HCT116 (cell line): ENCODE data around the gene CST4. TPM values are rescaled to one million over a fixed set of nuclear protein-coding genes. Genes with fewer than 3 reads are reported as not detected.

Experiments
- ATAC-seq: fragments of 200-7000 bp; cut with Tn5 transposase; 2 replicates; pipeline ENCODE4 v1.9.1; 2020; ENCODE audit warnings: mild to moderate bottlenecking, moderate library complexity
- BruUV-seq: library from RNA; stranded (reverse); fragments of 400-500 nt; replicated peaks from 2 replicates; lab custom pipeline; 2021; lab: Mats Ljungman, UMichigan
- CTCF ChIA-PET: fragments of 300-600 bp; sonication (Branson Sonifier 250); formaldehyde crosslinking; loops from one replicate; lab custom pipeline; 2021; ENCODE audit warnings: antibody characterized with exemption; lab: Charles Lee
- POLR2A ChIA-PET: fragments of 300-600, 350-600 bp; sonication (Branson Sonifier 250); formaldehyde crosslinking; loops from one replicate; lab custom pipeline; 2021; ENCODE audit warnings: antibody characterized with exemption; lab: Charles Lee
- RAD21 ChIA-PET, 2 experiments: fragments of 300-600 bp; sonication (Branson Sonifier 250); formaldehyde crosslinking; loops; one replicate each; lab custom pipeline; 2023; ENCODE audit warnings: low total read pairs in 2 of 2; ENCODE audit not compliant: uncharacterized antibody in 2 of 2, unreplicated experiment in 2 of 2, low non-redundant PET in 1 of 2; lab: Charles Lee
- DNase-seq: peaks from one replicate; pipeline ENCODE4 v3.0.0-alpha.2; 2010; ENCODE audit warnings: low read depth, low spot score
- H2AFZ ChIP-seq: fragments of 200-600 bp; shearing (Covaris generic), sonication (generic); 2 replicates; pipeline ENCODE4 v1.6.1; 2017; ENCODE audit warnings: low read depth, mixed run types, mixed read lengths, antibody characterized with exemption, low read length; ENCODE audit not compliant: poor library complexity, severe bottlenecking
- H3K27ac ChIP-seq: 2 replicates; pipeline ENCODE4 v1.5.1; 2012; ENCODE audit warnings: low read depth, low read length
- H3K27me3 ChIP-seq: fragments of 200-600 bp; sonication (generic); 2 replicates; pipeline ENCODE4 v1.6.1; 2016; ENCODE audit warnings: mixed run types, low read length, mixed read lengths; ENCODE audit not compliant: insufficient read depth
- H3K36me3 ChIP-seq, 2 experiments: fragments of 200-500 bp in 1 of 2; fragments of 200-600 bp in 1 of 2; sonication (Bioruptor generic) in 1 of 2; sonication (generic) in 1 of 2; 2 replicates each; pipeline versions ENCODE4 v1.5.1 to v1.6.1; 2014 to 2016; ENCODE audit warnings: low read length in 2 of 2, inconsistent platforms in 1 of 2, mixed read lengths in 1 of 2, mixed run types in 1 of 2; ENCODE audit not compliant: insufficient read depth in 2 of 2, control insufficient read depth in 1 of 2
- H3K4me1 ChIP-seq, 2 experiments: fragments of 200-600 bp in 1 of 2; sonication (generic) in 1 of 2; 2 replicates each; pipeline versions ENCODE4 v1.5.1 to v1.6.1; 2012 to 2017; ENCODE audit warnings: low read length in 2 of 2, inconsistent platforms in 1 of 2, mild to moderate bottlenecking in 1 of 2, mixed read lengths in 1 of 2, mixed run types in 1 of 2, moderate library complexity in 1 of 2; ENCODE audit not compliant: insufficient read depth in 2 of 2, control insufficient read depth in 1 of 2
- H3K4me2 ChIP-seq: fragments of 200-600 bp; sonication (generic); 2 replicates; pipeline ENCODE4 v1.6.1; 2017; ENCODE audit warnings: mixed run types, low read length, mixed read lengths
- H3K4me3 ChIP-seq, 2 experiments: fragments of 200-600 bp in 1 of 2; sonication (generic) in 1 of 2; replicated peaks in 1 of 2; 2 replicates each; pipeline ENCODE4 v1.5.1; 2011 to 2016; ENCODE audit warnings: low read length in 2 of 2, control low read depth in 1 of 2, low read depth in 1 of 2, mild to moderate bottlenecking in 1 of 2, mixed read lengths in 1 of 2, mixed run types in 1 of 2
- H3K79me2 ChIP-seq: fragments of 200-600 bp; sonication (generic); 2 replicates; pipeline ENCODE4 v1.6.1; 2017; ENCODE audit warnings: mild to moderate bottlenecking, mixed run types, low read length, moderate library complexity, mixed read lengths; ENCODE audit not compliant: insufficient read depth
- H3K9ac ChIP-seq: fragments of 200-600 bp; sonication (generic); 2 replicates; pipeline ENCODE4 v1.6.1; 2016; ENCODE audit warnings: low read length, mixed read lengths
- H3K9me2 ChIP-seq: fragments of 200-600 bp; sonication (generic), shearing (Covaris generic); 2 replicates; pipeline ENCODE4 v1.6.1; 2017; ENCODE audit warnings: mixed run types, mild to moderate bottlenecking, moderate library complexity; ENCODE audit not compliant: insufficient read depth
- H3K9me3 ChIP-seq, 2 experiments: fragments of 200-500 bp in 1 of 2; fragments of 200-600 bp in 1 of 2; sonication (Bioruptor generic) in 1 of 2; sonication (generic) in 1 of 2; 2 replicates each; pipeline ENCODE4 v1.6.1; 2014 to 2017; ENCODE audit warnings: low read length in 2 of 2, mixed read lengths in 2 of 2, inconsistent platforms in 1 of 2, low read depth in 1 of 2, mild to moderate bottlenecking in 1 of 2, mixed run types in 1 of 2, moderate library complexity in 1 of 2; ENCODE audit not compliant: control insufficient read depth in 1 of 2, insufficient read depth in 1 of 2
- H4K20me1 ChIP-seq: fragments of 200-600 bp; sonication (generic), shearing (Covaris generic); 2 replicates; pipeline ENCODE4 v1.6.1; 2017; ENCODE audit warnings: mixed run types, mild to moderate bottlenecking, moderate library complexity; ENCODE audit not compliant: insufficient read depth
- CBX3 ChIP-seq: IDR thresholded peaks from 2 replicates; pipeline ENCODE4 v1.6.1; 2012; ENCODE audit warnings: low read depth
- ELF1 ChIP-seq: IDR thresholded peaks from 2 replicates; pipeline ENCODE4 v1.6.1; 2012; ENCODE audit warnings: low read depth, borderline replicate concordance
- EZH2 ChIP-seq: fragments of 200-600 bp; sonication (generic); IDR thresholded peaks from 2 replicates; pipeline ENCODE4 v1.6.1; 2017; ENCODE audit warnings: antibody characterized with exemption, mixed run types
- EZH2phosphoT487 ChIP-seq: fragments of 200-600 bp; IDR thresholded peaks from 2 replicates; pipeline ENCODE4 v1.6.1; 2018; ENCODE audit warnings: antibody characterized with exemption, borderline replicate concordance
- FOSL1 ChIP-seq: IDR thresholded peaks from 2 replicates; pipeline ENCODE4 v1.6.1; 2012; ENCODE audit warnings: low read depth
- JUND ChIP-seq: IDR thresholded peaks from 2 replicates; pipeline ENCODE4 v1.6.1; 2012
- POLR2AphosphoS5 ChIP-seq: IDR thresholded peaks from 2 replicates; pipeline ENCODE4 v1.6.1; 2011; ENCODE audit warnings: mild to moderate bottlenecking, low read depth, low read length, moderate library complexity
- RAD21 ChIP-seq: IDR thresholded peaks from 2 replicates; pipeline ENCODE4 v1.6.1; 2012; ENCODE audit warnings: low read depth, mild to moderate bottlenecking
- SIN3A ChIP-seq: IDR thresholded peaks from 2 replicates; pipeline ENCODE4 v1.6.1; 2012; ENCODE audit warnings: low read depth
- SP1 ChIP-seq: IDR thresholded peaks from 2 replicates; pipeline ENCODE4 v1.6.1; 2012; ENCODE audit warnings: low read depth
- SRF ChIP-seq: IDR thresholded peaks from 2 replicates; pipeline ENCODE4 v1.6.1; 2012; ENCODE audit warnings: low read depth
- TCF7L2 ChIP-seq: IDR thresholded peaks from 2 replicates; pipeline ENCODE4 v1.7.0; 2011; ENCODE audit warnings: borderline replicate concordance, inconsistent platforms; ENCODE audit not compliant: insufficient read depth, insufficient read length; ENCODE audit errors: extremely low read depth
- YY1 ChIP-seq: IDR thresholded peaks from 2 replicates; pipeline ENCODE4 v1.6.1; 2011; ENCODE audit warnings: low read length, low read depth, moderate library complexity, mild to moderate bottlenecking; ENCODE audit not compliant: insufficient replicate concordance; ENCODE audit errors: extremely low read depth
- ZFX ChIP-seq: fragments of 450-650 bp; IDR thresholded peaks from 2 replicates; pipeline ENCODE4 v1.6.1; 2017
- ZNF274 ChIP-seq: fragments of 200-500 bp; sonication (Bioruptor generic); IDR thresholded peaks from 2 replicates; pipeline ENCODE4 v1.6.1; 2014; ENCODE audit warnings: mild to moderate bottlenecking, low read depth, low read length, inconsistent platforms
- intact Hi-C: fragments of 100-400 bp; cut with micrococcal nuclease; formaldehyde crosslinking; loops from 2 replicates; pipeline ENCODE4 v1.10.0; 2022
- total RNA-seq: library from RNA; stranded (reverse); gene quantifications from one replicate; pipeline ENCODE4 v1.2.1, GENCODE V29; 2021; ENCODE audit not compliant: unreplicated experiment
- TF ChIP-seq, protein P1 (sequence below): IDR thresholded peaks from 2 replicates; pipeline ENCODE4 v1.6.1; 2012; ENCODE audit warnings: low read depth

Gene CST4
- total RNA-seq, 1 experiment from 2014 or later = not detected

DNA sequence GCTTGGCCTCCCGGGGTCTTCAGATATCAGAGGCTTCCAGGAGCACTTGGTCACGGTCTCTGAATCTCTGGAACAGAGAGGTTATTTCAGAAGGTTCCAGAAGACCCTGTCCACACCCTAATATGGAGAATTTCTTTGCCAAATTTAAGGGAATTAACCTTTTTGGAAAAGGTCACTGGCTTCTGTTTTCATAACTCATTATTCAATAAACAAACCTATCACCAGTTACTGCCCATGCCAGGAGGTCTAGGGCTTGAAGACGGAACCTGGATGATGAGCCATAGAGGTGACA is 507 bp upstream of the CST4 start:
- no peak for DNase-seq
- intact Hi-C loops = no loop called here
- ChIA-PET RAD21 (no interaction called here), CTCF (no interaction called here), POLR2A (no interaction called here)
- Histone ChIP-seq H2AFZ (no peak overlapping the region), H3K27me3 (0 out of 2 replicates have a peak, but pooled peaks cover 3% of the 10 kb centered on the region), H3K36me3 (no peaks in the 10 kb centered on the region), H3K9me2 (no peaks in the 10 kb centered on the region), H3K9ac (no peak overlapping the region), H3K4me2 (no peak overlapping the region), H3K4me1 (no peaks in the 10 kb centered on the region; a peak in 1 of 4 replicates), H4K20me1 (no peaks in the 10 kb centered on the region), H3K27ac (no peak overlapping the region), H3K9me3 (no peaks in the 10 kb centered on the region), H3K4me3 (no peak overlapping the region), H3K79me2 (no peaks in the 10 kb centered on the region)
- no TSS peak for BruUV-seq
- no peak for ATAC-seq
- no peak for TF ChIP-seq YY1
- no peak for TF ChIP-seq RAD21
- TF ChIP-seq ZNF274 = no peak
- TF ChIP-seq SIN3A = no peak
- TF ChIP-seq CBX3 = no peak
- no peak for TF ChIP-seq TCF7L2
- no peak for TF ChIP-seq POLR2AphosphoS5
- no peak for TF ChIP-seq SRF
- no peak for TF ChIP-seq SP1
- no peak for TF ChIP-seq ELF1
- no peak for TF ChIP-seq ZFX
- TF ChIP-seq EZH2phosphoT487 = no peak
- TF ChIP-seq FOSL1 = no peak

DNA sequence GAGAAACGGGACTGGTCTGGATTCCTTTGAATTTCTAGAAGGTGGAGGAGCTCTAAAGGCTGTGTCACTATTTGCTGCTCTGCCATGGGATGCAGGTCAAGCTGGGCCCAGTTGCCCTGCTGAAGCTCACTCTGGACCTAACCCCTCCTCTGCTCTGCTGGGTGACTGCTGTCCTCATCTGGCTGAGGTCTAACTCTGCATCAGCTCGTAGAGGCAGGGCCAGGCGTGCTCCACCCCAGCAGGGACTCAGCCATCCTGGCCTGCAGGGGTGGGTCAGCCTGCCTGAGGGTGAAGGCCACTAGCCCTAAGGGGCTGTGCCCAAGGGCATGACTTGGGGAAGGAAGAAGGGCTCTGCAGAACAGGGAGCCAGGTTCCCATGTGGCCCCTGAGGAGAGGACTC is 852 bp downstream of the CST4 start:
- no peak for ATAC-seq
- BruUV-seq = no TSS peak
- H2AFZ ChIP-seq = no peak overlapping the region
- 0 out of 2 replicates have a peak, but pooled peaks cover 4% of the 10 kb centered on the region for H3K27me3 ChIP-seq
- RAD21 ChIA-PET = no interaction called here
- H3K27ac ChIP-seq = no peak overlapping the region
- H3K4me2 ChIP-seq = no peak overlapping the region
- H3K9me2 ChIP-seq = no peaks in the 10 kb centered on the region
- no peaks in the 10 kb centered on the region for H3K9me3 ChIP-seq
- POLR2A ChIA-PET = no interaction called here
- DNase-seq = no peak
- H3K4me3 ChIP-seq = no peak overlapping the region
- no peak for TF ChIP-seq SIN3A
- no peak for TF ChIP-seq ZFX
- TF ChIP-seq FOSL1 = no peak
- TF ChIP-seq, protein P1, sequence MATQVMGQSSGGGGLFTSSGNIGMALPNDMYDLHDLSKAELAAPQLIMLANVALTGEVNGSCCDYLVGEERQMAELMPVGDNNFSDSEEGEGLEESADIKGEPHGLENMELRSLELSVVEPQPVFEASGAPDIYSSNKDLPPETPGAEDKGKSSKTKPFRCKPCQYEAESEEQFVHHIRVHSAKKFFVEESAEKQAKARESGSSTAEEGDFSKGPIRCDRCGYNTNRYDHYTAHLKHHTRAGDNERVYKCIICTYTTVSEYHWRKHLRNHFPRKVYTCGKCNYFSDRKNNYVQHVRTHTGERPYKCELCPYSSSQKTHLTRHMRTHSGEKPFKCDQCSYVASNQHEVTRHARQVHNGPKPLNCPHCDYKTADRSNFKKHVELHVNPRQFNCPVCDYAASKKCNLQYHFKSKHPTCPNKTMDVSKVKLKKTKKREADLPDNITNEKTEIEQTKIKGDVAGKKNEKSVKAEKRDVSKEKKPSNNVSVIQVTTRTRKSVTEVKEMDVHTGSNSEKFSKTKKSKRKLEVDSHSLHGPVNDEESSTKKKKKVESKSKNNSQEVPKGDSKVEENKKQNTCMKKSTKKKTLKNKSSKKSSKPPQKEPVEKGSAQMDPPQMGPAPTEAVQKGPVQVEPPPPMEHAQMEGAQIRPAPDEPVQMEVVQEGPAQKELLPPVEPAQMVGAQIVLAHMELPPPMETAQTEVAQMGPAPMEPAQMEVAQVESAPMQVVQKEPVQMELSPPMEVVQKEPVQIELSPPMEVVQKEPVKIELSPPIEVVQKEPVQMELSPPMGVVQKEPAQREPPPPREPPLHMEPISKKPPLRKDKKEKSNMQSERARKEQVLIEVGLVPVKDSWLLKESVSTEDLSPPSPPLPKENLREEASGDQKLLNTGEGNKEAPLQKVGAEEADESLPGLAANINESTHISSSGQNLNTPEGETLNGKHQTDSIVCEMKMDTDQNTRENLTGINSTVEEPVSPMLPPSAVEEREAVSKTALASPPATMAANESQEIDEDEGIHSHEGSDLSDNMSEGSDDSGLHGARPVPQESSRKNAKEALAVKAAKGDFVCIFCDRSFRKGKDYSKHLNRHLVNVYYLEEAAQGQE = no peak
- no peak for TF ChIP-seq JUND
- TF ChIP-seq ZNF274 = no peak
- no peak for TF ChIP-seq EZH2
- no peak overlapping the region for H3K9ac ChIP-seq
- CTCF ChIA-PET = no interaction called here
- no peaks in the 10 kb centered on the region for H4K20me1 ChIP-seq
- H3K36me3 ChIP-seq = no peaks in the 10 kb centered on the region
- intact Hi-C loops = no loop called here
- H3K79me2 ChIP-seq = no peaks in the 10 kb centered on the region
- no peaks in the 10 kb centered on the region; a peak in 1 of 4 replicates for H3K4me1 ChIP-seq
